IMR-90 (cell line): ENCODE measurements around the gene CHMP1A.
"Not testable (repeated sequence)": the region's sequence is repeated elsewhere in the genome, so short reads cannot be mapped to it uniquely, and the experiment has no call there.

Experiments
- TF ChIP-seq, protein P1 (sequence below): conservative IDR thresholded peaks from 2 replicates; pipeline ENCODE4 v1.5.1; 2012; ENCODE audit warnings: mild to moderate bottlenecking, low read depth, low read length, improper control_type of control experiment
- TF ChIP-seq, protein P2 (sequence below): fragments of 150-350 bp; IDR thresholded peaks from 2 replicates; pipeline ENCODE4 v1.6.1; 2016; ENCODE audit warnings: low read depth, mild to moderate bottlenecking, low read length, moderate library complexity, borderline replicate concordance
- TF ChIP-seq, protein P3 (sequence below): fragments of 150-350 bp; IDR thresholded peaks from 2 replicates; pipeline ENCODE4 v1.6.1; 2017; ENCODE audit warnings: mild to moderate bottlenecking, antibody characterized with exemption, low read length, low read depth

DNA sequence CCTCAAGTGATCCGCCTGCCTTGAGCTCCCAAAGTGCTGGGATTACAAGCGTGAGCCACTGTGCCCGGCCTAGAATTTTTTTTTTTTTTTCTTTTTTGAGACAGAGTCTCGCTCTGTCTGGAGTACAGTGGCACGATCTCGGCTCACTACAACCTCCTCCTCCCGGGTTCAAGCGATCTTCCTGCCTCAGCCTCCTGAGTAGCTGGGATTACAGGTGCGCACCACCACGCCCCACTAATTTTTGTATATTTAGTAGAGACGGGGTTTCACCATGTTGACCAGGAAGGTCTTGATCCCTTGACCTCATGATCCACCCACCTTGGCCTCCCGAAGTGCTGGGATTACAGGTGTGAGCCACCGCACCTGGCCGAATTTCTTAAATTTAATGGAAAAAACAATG, 41.2 kb upstream of the CHMP1A start:
- TF ChIP-seq, protein P1, sequence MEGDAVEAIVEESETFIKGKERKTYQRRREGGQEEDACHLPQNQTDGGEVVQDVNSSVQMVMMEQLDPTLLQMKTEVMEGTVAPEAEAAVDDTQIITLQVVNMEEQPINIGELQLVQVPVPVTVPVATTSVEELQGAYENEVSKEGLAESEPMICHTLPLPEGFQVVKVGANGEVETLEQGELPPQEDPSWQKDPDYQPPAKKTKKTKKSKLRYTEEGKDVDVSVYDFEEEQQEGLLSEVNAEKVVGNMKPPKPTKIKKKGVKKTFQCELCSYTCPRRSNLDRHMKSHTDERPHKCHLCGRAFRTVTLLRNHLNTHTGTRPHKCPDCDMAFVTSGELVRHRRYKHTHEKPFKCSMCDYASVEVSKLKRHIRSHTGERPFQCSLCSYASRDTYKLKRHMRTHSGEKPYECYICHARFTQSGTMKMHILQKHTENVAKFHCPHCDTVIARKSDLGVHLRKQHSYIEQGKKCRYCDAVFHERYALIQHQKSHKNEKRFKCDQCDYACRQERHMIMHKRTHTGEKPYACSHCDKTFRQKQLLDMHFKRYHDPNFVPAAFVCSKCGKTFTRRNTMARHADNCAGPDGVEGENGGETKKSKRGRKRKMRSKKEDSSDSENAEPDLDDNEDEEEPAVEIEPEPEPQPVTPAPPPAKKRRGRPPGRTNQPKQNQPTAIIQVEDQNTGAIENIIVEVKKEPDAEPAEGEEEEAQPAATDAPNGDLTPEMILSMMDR = not testable (repeated sequence)
- TF ChIP-seq, protein P2, sequence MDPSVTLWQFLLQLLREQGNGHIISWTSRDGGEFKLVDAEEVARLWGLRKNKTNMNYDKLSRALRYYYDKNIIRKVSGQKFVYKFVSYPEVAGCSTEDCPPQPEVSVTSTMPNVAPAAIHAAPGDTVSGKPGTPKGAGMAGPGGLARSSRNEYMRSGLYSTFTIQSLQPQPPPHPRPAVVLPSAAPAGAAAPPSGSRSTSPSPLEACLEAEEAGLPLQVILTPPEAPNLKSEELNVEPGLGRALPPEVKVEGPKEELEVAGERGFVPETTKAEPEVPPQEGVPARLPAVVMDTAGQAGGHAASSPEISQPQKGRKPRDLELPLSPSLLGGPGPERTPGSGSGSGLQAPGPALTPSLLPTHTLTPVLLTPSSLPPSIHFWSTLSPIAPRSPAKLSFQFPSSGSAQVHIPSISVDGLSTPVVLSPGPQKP = not testable (repeated sequence)
- TF ChIP-seq, protein P3, sequence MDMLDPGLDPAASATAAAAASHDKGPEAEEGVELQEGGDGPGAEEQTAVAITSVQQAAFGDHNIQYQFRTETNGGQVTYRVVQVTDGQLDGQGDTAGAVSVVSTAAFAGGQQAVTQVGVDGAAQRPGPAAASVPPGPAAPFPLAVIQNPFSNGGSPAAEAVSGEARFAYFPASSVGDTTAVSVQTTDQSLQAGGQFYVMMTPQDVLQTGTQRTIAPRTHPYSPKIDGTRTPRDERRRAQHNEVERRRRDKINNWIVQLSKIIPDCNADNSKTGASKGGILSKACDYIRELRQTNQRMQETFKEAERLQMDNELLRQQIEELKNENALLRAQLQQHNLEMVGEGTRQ = not testable (repeated sequence)
